GM12878 (cell line): ENCODE data around the gene LRRTM1. TPM values are rescaled to one million over a fixed set of nuclear protein-coding genes. Genes with fewer than 3 reads are reported as not detected.
A peak's percentile ranks its signal among the peaks of the same experiment; 100 is the strongest.

Experiments used
- ATAC-seq: fragments of 200-7000 bp; cut with Tn5 transposase; 3 replicates; pipeline ENCODE4 v1.9.1; 2020; ENCODE audit warnings: mild to moderate bottlenecking, moderate library complexity
- BruUV-seq: library from RNA; stranded (reverse); fragments of 400-500 nt; replicated peaks from 2 replicates; lab custom pipeline; 2021; lab: Mats Ljungman, UMichigan
- CTCF ChIA-PET: fragments of 300-600 bp; sonication (Branson Sonifier 250); formaldehyde crosslinking; extraction: SDS; loops from one replicate; lab custom pipeline; 2021; ENCODE audit warnings: inconsistent platforms; lab: Yijun Ruan, JAX
- POLR2A ChIA-PET: fragments of 350-600 bp; formaldehyde crosslinking; extraction: SDS; loops from one replicate; lab custom pipeline; 2021; ENCODE audit warnings: inconsistent platforms; lab: Charles Lee
- RAD21 ChIA-PET: fragments of 300-600 bp; sonication (Branson Sonifier 250); formaldehyde crosslinking; loops from one replicate; lab custom pipeline; 2023; ENCODE audit warnings: antibody characterized with exemption; ENCODE audit not compliant: unreplicated experiment; lab: Charles Lee
- SMC1A ChIA-PET: fragments of 300-600 bp; sonication (Branson Sonifier 250); formaldehyde crosslinking; loops from one replicate; lab custom pipeline; 2023; ENCODE audit not compliant: unreplicated experiment, uncharacterized antibody; lab: Charles Lee
- DNase-seq: peaks from one replicate; pipeline ENCODE4 v3.0.0-alpha.2; 2011; ENCODE audit warnings: low read depth, low spot score
- FAIRE-seq: peaks from 3 replicates; lab custom pipeline; 2011; peaks lifted over from hg19 to GRCh38; lab: Jason Lieb, UNC
- H2AFZ ChIP-seq: 2 replicates; pipeline ENCODE4 v1.6.0; 2011; ENCODE audit warnings: low read depth, low read length, control low read depth; ENCODE audit not compliant: control insufficient read depth
- H3K27ac ChIP-seq: 2 replicates; pipeline ENCODE4 v1.5.1; 2011; ENCODE audit warnings: control low read depth; ENCODE audit not compliant: control insufficient read depth, insufficient read depth
- H3K27me3 ChIP-seq, 2 experiments: replicated peaks in 1 of 2; 2 replicates each; pipeline versions ENCODE4 v1.6.0 to v1.6.1; 2011; ENCODE audit warnings: low read length in 1 of 2; ENCODE audit not compliant: control insufficient read depth in 2 of 2, insufficient read depth in 2 of 2
- H3K36me3 ChIP-seq, 2 experiments: 2 replicates each; pipeline ENCODE4 v1.5.1; 2011; ENCODE audit warnings: low read length in 1 of 2; ENCODE audit not compliant: control insufficient read depth in 2 of 2, insufficient read depth in 2 of 2
- H3K4me1 ChIP-seq: 2 replicates; pipeline ENCODE4 v1.6.1; 2011; ENCODE audit warnings: mild to moderate bottlenecking, low read length, moderate library complexity, mixed read lengths; ENCODE audit not compliant: control insufficient read depth, insufficient read depth
- H3K4me2 ChIP-seq: 2 replicates; pipeline ENCODE4 v1.6.0; 2011; ENCODE audit warnings: control low read depth; ENCODE audit not compliant: control insufficient read depth, insufficient read depth
- H3K4me3 ChIP-seq: fragments of 200-600 bp; sonication (generic); 2 replicates; pipeline ENCODE4 v1.5.1; 2016
- H3K79me2 ChIP-seq: 2 replicates; pipeline ENCODE4 v1.6.0; 2011; ENCODE audit warnings: low read length; ENCODE audit not compliant: control insufficient read depth, insufficient read depth
- H3K9ac ChIP-seq: 2 replicates; pipeline ENCODE4 v1.8.0; 2011; ENCODE audit warnings: low read length, control low read depth, mixed read lengths; ENCODE audit not compliant: control insufficient read depth, insufficient read depth
- H3K9me3 ChIP-seq: replicated peaks from 3 replicates; pipeline ENCODE4 v1.5.1; 2011; ENCODE audit warnings: mild to moderate bottlenecking, low read length; ENCODE audit not compliant: control insufficient read depth, insufficient read depth
- H4K20me1 ChIP-seq: 2 replicates; pipeline ENCODE4 v1.6.0; 2011; ENCODE audit not compliant: control insufficient read depth, insufficient read depth
- CTCF ChIP-seq, 3 experiments: IDR thresholded peaks in 2 of 3; conservative IDR thresholded peaks in 1 of 3; 2 replicates each; pipeline ENCODE4 v1.5.1; 2011; ENCODE audit warnings: low read depth in 3 of 3, low read length in 3 of 3, mild to moderate bottlenecking in 3 of 3, control low read depth in 2 of 3, moderate library complexity in 2 of 3, inconsistent platforms in 1 of 3, mixed read lengths in 1 of 3; ENCODE audit not compliant: control insufficient read depth in 2 of 3, insufficient read depth in 1 of 3; ENCODE audit errors: extremely low read depth in 1 of 3
- SP1 ChIP-seq: IDR thresholded peaks from one replicate; pipeline ENCODE4 v1.6.1; 2011; ENCODE audit warnings: low read depth, low read length
- ZZZ3 ChIP-seq: IDR thresholded peaks from 2 replicates; pipeline ENCODE4 v1.6.1; 2011; ENCODE audit warnings: low read depth; ENCODE audit not compliant: control insufficient read depth, insufficient read length
- WGBS: methylation state at CpG from one replicate; pipeline ENCODE4 v1.1.6; 2016; ENCODE audit warnings: low lambda C conversion rate; ENCODE audit not compliant: insufficient replicate concordance, insufficient coverage; ENCODE audit errors: missing lambda C conversion rate; 5-methylcytosine and 5-hydroxymethylcytosine counted together
- in situ Hi-C: fragments of 300-500 bp; cut with MboI; formaldehyde crosslinking; loops from 9 replicates; pipeline ENCODE4 v1.14.3; 2018; ENCODE audit warnings: mixed read lengths
- intact Hi-C: fragments of 100-400 bp; cut with micrococcal nuclease; formaldehyde crosslinking; loops from one replicate; pipeline ENCODE4 v1.14.2; 2022; ENCODE audit not compliant: unreplicated experiment
- polyA plus RNA-seq, 11 experiments: library from polyadenylated mRNA; depleted of rRNA in 4 of 11; unstranded in 6 of 11; stranded (reverse) in 5 of 11; fragments of >200 nt; fragmentation: Nextera tagmentation in 4 of 11; fragmentation: Illumina TruSeq in 1 of 11; extraction: Ambion mirVana in 4 of 11; extraction: Trizol in 1 of 11; gene quantifications; 1 replicate in 1 of 11; 2 replicates in 10 of 11; pipeline versions ENCODE4 v1.2.1 to v1.2.3, GENCODE V29; 2011 to 2016; ENCODE audit warnings: inconsistent platforms in 2 of 11, missing spikeins in 2 of 11, low read depth in 1 of 11
- total RNA-seq, 4 experiments: library from RNA; depleted of rRNA in 3 of 4; stranded (reverse); fragments of >200 nt in 3 of 4; fragmentation: Illumina TruSeq in 1 of 4; extraction: Trizol in 1 of 4; gene quantifications; 2 replicates each; pipeline versions ENCODE4 v1.2.1 to v1.2.3, GENCODE V29; 2013 to 2021

Gene LRRTM1
- total and polyA plus RNA-seq, 10 of the 15 experiments (the other 5 are each of a cell fraction or from before 2014, with no cell fraction given): not detected

GRCh38 chr2:80255918-80256781, 48.4 kb downstream of the LRRTM1 start:
- BruUV-seq: no TSS peak
- peak; percentile 41; the same call in 1 of the 3 replicates for ATAC-seq
- TF ChIP-seq ZZZ3: no peak
- TF ChIP-seq SP1: no peak
- peak; percentile 21 to 28 (median 24); a peak in 3 of 6 replicates for TF ChIP-seq CTCF (IDR thresholded peaks at IDR 0.05 in 2 of 3, conservative IDR thresholded peaks at IDR 0.05 in 1 of 3; ENCODE audit: control insufficient read depth in 2 of 3, extremely low read depth in 1 of 3, insufficient read depth in 1 of 3, low read depth in 3 of 3, low read length in 3 of 3)
- RAD21 ChIA-PET: interaction anchor here (3.2 kb wide), 1 partner anchor 243 kb away, joined by 17 read pairs; no protein-coding TSS in a partner anchor
- Histone ChIP-seq H3K27me3 (peaks cover 0 to 1% of the 10 kb centered on the region in 2 experiments; a peak in 2 of 4 replicates), H3K9me3 (no peaks in the 10 kb centered on the region), H3K4me1 (no peaks in the 10 kb centered on the region), H3K79me2 (no peaks in the 10 kb centered on the region), H2AFZ (no peak overlapping the region), H3K36me3 (no peaks in the 10 kb centered on the region), H3K9ac (no peak overlapping the region), H4K20me1 (no peaks in the 10 kb centered on the region), H3K4me3 (no peak overlapping the region), H3K4me2 (no peak overlapping the region), H3K27ac (no peak overlapping the region)
- 23% methylated on average over 9 of the region's 9 CpGs for WGBS
- in situ Hi-C loops: no loop called here
- SMC1A ChIA-PET: interaction anchor here (0.7 to 1.2 kb wide), 3 partner anchors 10 to 695 kb away, joined by 3 to 6 read pairs (median 4); no protein-coding TSS in a partner anchor
- POLR2A ChIA-PET: no interaction called here
- CTCF ChIA-PET: interaction anchor here (0.6 to 1.7 kb wide), 8 partner anchors 9 to 421 kb away, joined by 3 to 8 read pairs (median 3); no protein-coding TSS in a partner anchor
- intact Hi-C loops: loop anchor here (10.0 kb wide), 1 partner anchor 239 kb away; no protein-coding TSS in a partner anchor
- DNase-seq: no peak
- no peak for FAIRE-seq
